Coronary artery (tissue), 2 donors: ENCODE data around the gene CRYBG3.

ENCODE experiments used
- DNase-seq: peaks from one replicate; pipeline ENCODE4 v3.0.0-alpha.2; 2017; ENCODE audit warnings: low spot score
- H3K27ac ChIP-seq, 2 donors: fragments of 200-600 bp; sonication (generic); one replicate each; pipeline ENCODE4 v1.5.1; 2016 to 2019
- H3K4me3 ChIP-seq: fragments of 200-600 bp; sonication (generic); 2 replicates; pipeline ENCODE4 v1.5.1; 2016; ENCODE audit warnings: mild to moderate bottlenecking, moderate library complexity
- TF ChIP-seq, protein P1 (sequence below): fragments of 200-600 bp; sonication (generic); IDR thresholded peaks from one replicate; pipeline ENCODE4 v1.5.1; 2019; ENCODE audit warnings: antibody characterized with exemption

The CRYBG3 gene

GRCh38 chr3:97911459-97911858 is 89.6 kb downstream of the CRYBG3 start:
- Histone ChIP-seq H3K27ac (no peak overlapping the region), H3K4me3 (no peak overlapping the region)
- DNase-seq: no peak
- TF ChIP-seq, protein P1, sequence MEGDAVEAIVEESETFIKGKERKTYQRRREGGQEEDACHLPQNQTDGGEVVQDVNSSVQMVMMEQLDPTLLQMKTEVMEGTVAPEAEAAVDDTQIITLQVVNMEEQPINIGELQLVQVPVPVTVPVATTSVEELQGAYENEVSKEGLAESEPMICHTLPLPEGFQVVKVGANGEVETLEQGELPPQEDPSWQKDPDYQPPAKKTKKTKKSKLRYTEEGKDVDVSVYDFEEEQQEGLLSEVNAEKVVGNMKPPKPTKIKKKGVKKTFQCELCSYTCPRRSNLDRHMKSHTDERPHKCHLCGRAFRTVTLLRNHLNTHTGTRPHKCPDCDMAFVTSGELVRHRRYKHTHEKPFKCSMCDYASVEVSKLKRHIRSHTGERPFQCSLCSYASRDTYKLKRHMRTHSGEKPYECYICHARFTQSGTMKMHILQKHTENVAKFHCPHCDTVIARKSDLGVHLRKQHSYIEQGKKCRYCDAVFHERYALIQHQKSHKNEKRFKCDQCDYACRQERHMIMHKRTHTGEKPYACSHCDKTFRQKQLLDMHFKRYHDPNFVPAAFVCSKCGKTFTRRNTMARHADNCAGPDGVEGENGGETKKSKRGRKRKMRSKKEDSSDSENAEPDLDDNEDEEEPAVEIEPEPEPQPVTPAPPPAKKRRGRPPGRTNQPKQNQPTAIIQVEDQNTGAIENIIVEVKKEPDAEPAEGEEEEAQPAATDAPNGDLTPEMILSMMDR: no peak

DNA sequence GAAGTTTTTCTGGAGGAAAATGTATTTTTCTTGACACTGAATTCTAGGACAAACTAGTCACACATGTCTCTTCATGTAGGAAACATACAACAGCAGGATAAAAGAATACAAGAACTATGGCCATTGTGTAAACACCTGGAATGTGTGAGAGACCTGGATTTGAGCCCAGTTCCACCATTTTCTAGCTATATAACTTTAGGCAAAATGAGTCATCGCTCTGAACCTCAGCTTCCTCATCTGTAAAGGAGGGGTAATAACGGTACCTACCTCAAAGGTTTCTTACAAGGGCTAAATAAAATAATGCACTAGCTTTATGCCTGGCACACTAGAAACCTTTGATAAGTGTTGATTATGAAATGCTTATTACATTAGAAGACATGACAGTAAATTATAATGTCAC is 92.6 kb downstream of the CRYBG3 start:
- no peak for DNase-seq
- H3K4me3 ChIP-seq: no peak overlapping the region
- H3K27ac ChIP-seq: no peak overlapping the region
- TF ChIP-seq, protein P1: no peak

DNA sequence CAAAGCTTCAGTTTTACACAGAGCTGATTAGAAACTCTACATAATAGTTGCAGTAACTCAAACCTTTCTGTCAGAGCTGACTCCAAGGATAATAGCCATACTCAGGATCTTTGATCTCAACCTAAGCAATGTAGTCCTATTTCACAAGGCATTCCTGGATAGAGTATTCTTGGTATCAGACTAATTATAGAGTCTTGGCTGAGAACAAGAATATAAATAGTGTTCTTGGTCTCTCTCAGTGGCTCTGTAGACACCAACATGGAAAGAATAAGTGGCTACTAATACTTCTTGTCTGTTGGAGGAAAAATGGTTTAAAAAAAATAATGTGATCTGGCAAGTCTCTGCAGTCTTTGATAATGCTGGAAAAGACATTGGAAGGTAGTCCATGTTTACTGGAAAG is 94.8 kb downstream of the CRYBG3 start:
- H3K27ac ChIP-seq: no peak overlapping the region
- TF ChIP-seq, protein P1: no peak

DNA sequence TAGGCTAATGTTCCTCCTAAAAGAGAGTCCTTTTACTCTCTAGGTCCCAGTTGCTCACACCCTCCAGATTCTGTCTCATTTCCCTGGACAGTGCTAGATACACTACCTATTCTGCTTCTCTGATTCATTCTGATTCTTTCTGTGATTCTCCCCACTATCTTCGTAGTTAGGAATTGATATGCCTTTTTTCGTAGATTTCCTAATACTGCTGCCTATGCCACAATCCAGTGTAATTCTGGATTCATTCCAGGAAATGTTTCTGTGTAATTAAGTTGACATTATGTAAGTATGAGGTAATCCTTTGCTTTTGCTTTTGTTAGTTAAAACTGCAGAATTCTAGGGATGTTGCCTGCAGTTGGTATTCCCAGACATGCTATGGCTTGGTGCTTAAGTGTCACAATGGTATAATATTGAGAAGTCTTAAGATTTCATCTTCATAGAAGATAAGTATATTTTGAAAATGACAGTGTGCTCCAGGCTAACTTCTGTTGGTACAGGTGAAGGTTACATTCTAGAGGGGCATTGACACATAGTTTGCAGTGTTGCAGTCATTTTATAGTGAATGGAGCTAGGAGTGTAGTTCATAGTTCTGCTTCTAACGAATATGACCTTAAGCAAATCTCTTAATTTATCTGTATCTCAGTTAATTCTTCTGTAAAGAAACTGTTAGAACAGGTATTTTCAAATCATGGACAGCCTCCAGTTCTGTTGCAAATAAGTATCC is 96.2 kb downstream of the CRYBG3 start:
- no peak for DNase-seq
- TF ChIP-seq, protein P1: no peak
- no peak overlapping the region for H3K4me3 ChIP-seq
- no peak overlapping the region for H3K27ac ChIP-seq

More for the DNA sequence above, 94.8 kb downstream of the CRYBG3 start:
- DNase-seq: no peak
- no peak overlapping the region for H3K4me3 ChIP-seq

GRCh38 chr3:97927704-97928103 is 105.9 kb downstream of the CRYBG3 start:
- Histone ChIP-seq H3K27ac (no peak overlapping the region), H3K4me3 (no peak overlapping the region)
- TF ChIP-seq, protein P1: no peak
- DNase-seq: no peak

DNA sequence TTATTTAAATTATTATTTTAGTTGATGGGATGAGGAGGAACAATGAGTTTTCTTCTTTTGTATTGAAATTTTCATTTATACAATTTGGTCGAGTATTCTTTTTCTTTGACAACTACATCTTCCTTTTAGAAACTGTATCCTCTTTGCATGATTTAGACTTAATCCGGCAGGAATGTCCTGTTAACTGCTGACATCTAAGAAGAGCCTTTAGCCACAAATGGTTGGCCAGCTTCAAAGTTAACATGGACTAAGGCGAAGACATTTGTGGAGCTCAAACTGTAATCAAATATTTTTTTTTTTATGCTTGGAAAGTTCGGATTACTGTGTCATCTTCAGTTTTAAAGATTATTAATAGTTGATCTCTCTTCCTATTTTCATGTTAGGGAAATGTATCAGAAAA is 107.2 kb downstream of the CRYBG3 start:
- Histone ChIP-seq H3K27ac (no peak overlapping the region), H3K4me3 (no peak overlapping the region)
- no peak for DNase-seq
- TF ChIP-seq, protein P1: no peak

- no peak overlapping the region for H3K4me3 ChIP-seq
- no peak overlapping the region for H3K27ac ChIP-seq
- TF ChIP-seq, protein P1: no peak
- no peak for DNase-seq
Measured at GRCh38 chr3:97930018-97930417, 108.2 kb downstream of the CRYBG3 start.
